WTC11 (cell line): ENCODE results near the gene TRABD2A. TPM values are rescaled to one million over a fixed set of nuclear protein-coding genes. Genes with fewer than 3 reads are reported as not detected.

Source experiments
- ATAC-seq: fragments of 200-7000 bp; cut with Tn5 transposase; 2 replicates; pipeline ENCODE4 v1.10.0; 2021; ENCODE audit warnings: mild to moderate bottlenecking, moderate library complexity
- CTCF ChIA-PET: fragments of 300-600 bp; sonication (Branson Sonifier 250); formaldehyde crosslinking; loops from one replicate; lab custom pipeline; 2021; ENCODE audit warnings: antibody characterized with exemption; lab: Charles Lee
- POLR2A ChIA-PET: fragments of 350-600 bp; sonication (Branson Sonifier 250); formaldehyde crosslinking; loops from one replicate; lab custom pipeline; 2021; ENCODE audit warnings: antibody characterized with exemption; lab: Charles Lee
- DNase-seq: peaks from one replicate; pipeline ENCODE4 v3.0.0; 2021; ENCODE audit warnings: low spot score
- H3K27ac Mint-ChIP-seq: 2 replicates; pipeline ENCODE4 v1.8.0; 2021; ENCODE audit warnings: mixed read lengths
- H3K27me3 Mint-ChIP-seq: 2 replicates; pipeline ENCODE4 v1.8.0; 2021; ENCODE audit warnings: low read depth, mild to moderate bottlenecking, moderate library complexity, mixed read lengths
- H3K36me3 Mint-ChIP-seq: 2 replicates; pipeline ENCODE4 v1.8.0; 2021; ENCODE audit warnings: mixed read lengths
- H3K4me1 Mint-ChIP-seq: 2 replicates; pipeline ENCODE4 v1.8.0; 2022; ENCODE audit warnings: mixed read lengths
- H3K4me3 Mint-ChIP-seq: 2 replicates; pipeline ENCODE4 v1.8.0; 2021; ENCODE audit warnings: mild to moderate bottlenecking, moderate library complexity, mixed read lengths
- H3K9me3 Mint-ChIP-seq: 2 replicates; pipeline ENCODE4 v1.8.0; 2021; ENCODE audit warnings: mixed read lengths
- EMX1 ChIP-seq: fragments of 250-450 bp; sonication (Bioruptor Pico); IDR thresholded peaks from 2 replicates; pipeline ENCODE4 v1.8.0; 2021; ENCODE audit warnings: mild to moderate bottlenecking
- FOXP1 ChIP-seq: sonication (generic); formaldehyde crosslinking; IDR thresholded peaks from 2 replicates; pipeline ENCODE4 v1.8.0; 2022; ENCODE audit warnings: missing genetic modification reagents, mild to moderate bottlenecking, moderate library complexity, borderline replicate concordance
- MYBL2 ChIP-seq: sonication (generic); formaldehyde crosslinking; IDR thresholded peaks from 2 replicates; pipeline ENCODE4 v1.8.1; 2023; ENCODE audit warnings: mild to moderate bottlenecking, moderate library complexity, missing genetic modification reagents
- NR1H2 ChIP-seq: sonication (generic); formaldehyde crosslinking; IDR thresholded peaks from 2 replicates; pipeline ENCODE4 v1.9.0; 2021; ENCODE audit warnings: mild to moderate bottlenecking, moderate library complexity, missing genetic modification reagents
- OVOL2 ChIP-seq: fragments of 250-450 bp; sonication (Bioruptor Pico); IDR thresholded peaks from 2 replicates; pipeline ENCODE4 v1.9.0; 2021; ENCODE audit warnings: mild to moderate bottlenecking, borderline replicate concordance
- total RNA-seq: library from RNA; stranded (reverse); gene quantifications from 3 replicates; pipeline ENCODE4 v1.2.3, GENCODE V29; 2021
- TF ChIP-seq, protein P1 (sequence below): sonication (generic); formaldehyde crosslinking; IDR thresholded peaks from 2 replicates; pipeline ENCODE4 v1.8.0; 2022; ENCODE audit warnings: mild to moderate bottlenecking, missing genetic modification reagents
- TF ChIP-seq, protein P2 (sequence below): sonication (generic); formaldehyde crosslinking; IDR thresholded peaks from 2 replicates; pipeline ENCODE4 v1.8.0; 2022; ENCODE audit warnings: mild to moderate bottlenecking, missing genetic modification reagents
- TF ChIP-seq, protein P3 (sequence below): fragments of 250-450 bp; sonication (Bioruptor Pico); IDR thresholded peaks from 2 replicates; pipeline ENCODE4 v1.9.0; 2021; ENCODE audit warnings: mild to moderate bottlenecking
- TF ChIP-seq, protein P4 (sequence below): sonication (generic); formaldehyde crosslinking; IDR thresholded peaks from 2 replicates; pipeline ENCODE4 v1.8.0; 2023; ENCODE audit warnings: mild to moderate bottlenecking, missing genetic modification reagents
- TF ChIP-seq, protein P5 (sequence below): sonication (generic); formaldehyde crosslinking; IDR thresholded peaks from 2 replicates; pipeline ENCODE4 v1.8.0; 2022; ENCODE audit warnings: mild to moderate bottlenecking, missing genetic modification reagents
- TF ChIP-seq, protein P6 (sequence below): sonication (generic); formaldehyde crosslinking; IDR thresholded peaks from 2 replicates; pipeline ENCODE4 v1.8.1; 2023; ENCODE audit warnings: mild to moderate bottlenecking, missing genetic modification reagents, moderate library complexity

The TRABD2A gene
- total RNA-seq, 1 experiment from 2014 or later = 12.1 TPM

DNA sequence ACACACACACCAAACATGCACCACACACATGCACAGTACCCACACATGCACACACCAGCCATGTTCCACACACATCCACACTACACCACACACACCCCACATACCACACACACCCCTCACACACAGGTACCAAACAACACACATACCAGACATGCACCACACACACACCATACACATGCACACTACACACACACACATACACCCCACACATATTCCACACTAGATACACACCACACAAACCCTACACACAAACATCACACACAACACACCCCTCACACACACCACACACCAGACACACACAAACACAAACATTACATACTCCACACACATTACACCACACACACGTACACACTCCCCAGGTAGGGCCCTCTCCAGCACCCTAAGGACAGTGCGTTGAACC lies 51.2 kb downstream of the TRABD2A start:
- Mint-ChIP-seq H3K27me3 (no peaks in the 10 kb centered on the region), H3K9me3 (no peaks in the 10 kb centered on the region), H3K36me3 (no peaks in the 10 kb centered on the region), H3K4me3 (no peak overlapping the region), H3K4me1 (peaks cover 22% of the 10 kb centered on the region), H3K27ac (no peak overlapping the region)
- ATAC-seq = no peak
- no peak for DNase-seq
- TF ChIP-seq, protein P1, sequence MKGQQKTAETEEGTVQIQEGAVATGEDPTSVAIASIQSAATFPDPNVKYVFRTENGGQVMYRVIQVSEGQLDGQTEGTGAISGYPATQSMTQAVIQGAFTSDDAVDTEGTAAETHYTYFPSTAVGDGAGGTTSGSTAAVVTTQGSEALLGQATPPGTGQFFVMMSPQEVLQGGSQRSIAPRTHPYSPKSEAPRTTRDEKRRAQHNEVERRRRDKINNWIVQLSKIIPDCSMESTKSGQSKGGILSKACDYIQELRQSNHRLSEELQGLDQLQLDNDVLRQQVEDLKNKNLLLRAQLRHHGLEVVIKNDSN (CRISPR knock-in tag) = no peak
- TF ChIP-seq, protein P2, sequence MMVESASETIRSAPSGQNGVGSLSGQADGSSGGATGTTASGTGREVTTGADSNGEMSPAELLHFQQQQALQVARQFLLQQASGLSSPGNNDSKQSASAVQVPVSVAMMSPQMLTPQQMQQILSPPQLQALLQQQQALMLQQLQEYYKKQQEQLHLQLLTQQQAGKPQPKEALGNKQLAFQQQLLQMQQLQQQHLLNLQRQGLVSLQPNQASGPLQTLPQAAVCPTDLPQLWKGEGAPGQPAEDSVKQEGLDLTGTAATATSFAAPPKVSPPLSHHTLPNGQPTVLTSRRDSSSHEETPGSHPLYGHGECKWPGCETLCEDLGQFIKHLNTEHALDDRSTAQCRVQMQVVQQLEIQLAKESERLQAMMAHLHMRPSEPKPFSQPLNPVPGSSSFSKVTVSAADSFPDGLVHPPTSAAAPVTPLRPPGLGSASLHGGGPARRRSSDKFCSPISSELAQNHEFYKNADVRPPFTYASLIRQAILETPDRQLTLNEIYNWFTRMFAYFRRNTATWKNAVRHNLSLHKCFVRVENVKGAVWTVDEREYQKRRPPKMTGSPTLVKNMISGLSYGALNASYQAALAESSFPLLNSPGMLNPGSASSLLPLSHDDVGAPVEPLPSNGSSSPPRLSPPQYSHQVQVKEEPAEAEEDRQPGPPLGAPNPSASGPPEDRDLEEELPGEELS (CRISPR knock-in tag) = no peak
- TF ChIP-seq, protein P3, sequence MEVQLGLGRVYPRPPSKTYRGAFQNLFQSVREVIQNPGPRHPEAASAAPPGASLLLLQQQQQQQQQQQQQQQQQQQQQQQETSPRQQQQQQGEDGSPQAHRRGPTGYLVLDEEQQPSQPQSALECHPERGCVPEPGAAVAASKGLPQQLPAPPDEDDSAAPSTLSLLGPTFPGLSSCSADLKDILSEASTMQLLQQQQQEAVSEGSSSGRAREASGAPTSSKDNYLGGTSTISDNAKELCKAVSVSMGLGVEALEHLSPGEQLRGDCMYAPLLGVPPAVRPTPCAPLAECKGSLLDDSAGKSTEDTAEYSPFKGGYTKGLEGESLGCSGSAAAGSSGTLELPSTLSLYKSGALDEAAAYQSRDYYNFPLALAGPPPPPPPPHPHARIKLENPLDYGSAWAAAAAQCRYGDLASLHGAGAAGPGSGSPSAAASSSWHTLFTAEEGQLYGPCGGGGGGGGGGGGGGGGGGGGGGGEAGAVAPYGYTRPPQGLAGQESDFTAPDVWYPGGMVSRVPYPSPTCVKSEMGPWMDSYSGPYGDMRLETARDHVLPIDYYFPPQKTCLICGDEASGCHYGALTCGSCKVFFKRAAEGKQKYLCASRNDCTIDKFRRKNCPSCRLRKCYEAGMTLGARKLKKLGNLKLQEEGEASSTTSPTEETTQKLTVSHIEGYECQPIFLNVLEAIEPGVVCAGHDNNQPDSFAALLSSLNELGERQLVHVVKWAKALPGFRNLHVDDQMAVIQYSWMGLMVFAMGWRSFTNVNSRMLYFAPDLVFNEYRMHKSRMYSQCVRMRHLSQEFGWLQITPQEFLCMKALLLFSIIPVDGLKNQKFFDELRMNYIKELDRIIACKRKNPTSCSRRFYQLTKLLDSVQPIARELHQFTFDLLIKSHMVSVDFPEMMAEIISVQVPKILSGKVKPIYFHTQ (CRISPR knock-in tag) = no peak
- TF ChIP-seq OVOL2 (CRISPR knock-in tag) = no peak
- ChIA-PET POLR2A (no interaction called here), CTCF (interaction anchor here (1.1 to 4.7 kb wide), 3 partner anchors 28 to 51 kb away, joined by 3 to 27 read pairs (median 8); partner anchors contain the start of gene TRABD2A)

DNA sequence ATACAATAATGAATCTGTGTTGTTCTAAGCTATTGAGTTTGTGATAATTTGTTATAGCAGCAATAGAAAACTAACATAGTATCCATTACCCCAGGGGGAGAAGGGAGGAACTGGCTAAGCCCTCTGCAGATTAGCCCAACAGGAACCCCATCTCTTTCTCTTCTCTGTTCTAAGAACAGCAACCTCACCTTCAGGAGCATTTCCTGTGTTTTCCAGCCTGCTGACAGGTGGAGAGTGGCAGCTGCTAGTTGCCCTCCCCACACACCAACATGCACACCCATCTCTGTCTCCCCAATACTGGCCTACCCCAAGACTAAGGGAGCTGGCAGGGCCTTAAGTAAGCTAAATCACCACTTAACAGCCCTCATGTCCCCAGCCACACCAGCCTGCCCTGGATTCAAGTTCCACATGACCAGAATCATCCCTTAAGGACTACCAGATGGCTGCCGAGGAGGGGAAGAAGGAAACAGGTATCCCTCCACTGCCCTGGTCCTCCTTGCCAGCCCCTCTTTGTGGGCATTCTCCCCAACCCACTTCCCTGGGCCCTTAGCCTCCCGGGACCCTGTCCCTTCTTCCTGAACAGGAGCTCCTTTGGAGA lies 52.8 kb downstream of the TRABD2A start:
- H3K4me1 Mint-ChIP-seq = peaks cover 11% of the 10 kb centered on the region
- DNase-seq (no peak), ATAC-seq (no peak)
- H3K4me3 Mint-ChIP-seq = no peak overlapping the region
- no peaks in the 10 kb centered on the region for H3K27me3 Mint-ChIP-seq
- CTCF ChIA-PET = no interaction called here
- POLR2A ChIA-PET = no interaction called here
- H3K27ac Mint-ChIP-seq = no peak overlapping the region
- no peaks in the 10 kb centered on the region for H3K36me3 Mint-ChIP-seq
- TF ChIP-seq, protein P4, sequence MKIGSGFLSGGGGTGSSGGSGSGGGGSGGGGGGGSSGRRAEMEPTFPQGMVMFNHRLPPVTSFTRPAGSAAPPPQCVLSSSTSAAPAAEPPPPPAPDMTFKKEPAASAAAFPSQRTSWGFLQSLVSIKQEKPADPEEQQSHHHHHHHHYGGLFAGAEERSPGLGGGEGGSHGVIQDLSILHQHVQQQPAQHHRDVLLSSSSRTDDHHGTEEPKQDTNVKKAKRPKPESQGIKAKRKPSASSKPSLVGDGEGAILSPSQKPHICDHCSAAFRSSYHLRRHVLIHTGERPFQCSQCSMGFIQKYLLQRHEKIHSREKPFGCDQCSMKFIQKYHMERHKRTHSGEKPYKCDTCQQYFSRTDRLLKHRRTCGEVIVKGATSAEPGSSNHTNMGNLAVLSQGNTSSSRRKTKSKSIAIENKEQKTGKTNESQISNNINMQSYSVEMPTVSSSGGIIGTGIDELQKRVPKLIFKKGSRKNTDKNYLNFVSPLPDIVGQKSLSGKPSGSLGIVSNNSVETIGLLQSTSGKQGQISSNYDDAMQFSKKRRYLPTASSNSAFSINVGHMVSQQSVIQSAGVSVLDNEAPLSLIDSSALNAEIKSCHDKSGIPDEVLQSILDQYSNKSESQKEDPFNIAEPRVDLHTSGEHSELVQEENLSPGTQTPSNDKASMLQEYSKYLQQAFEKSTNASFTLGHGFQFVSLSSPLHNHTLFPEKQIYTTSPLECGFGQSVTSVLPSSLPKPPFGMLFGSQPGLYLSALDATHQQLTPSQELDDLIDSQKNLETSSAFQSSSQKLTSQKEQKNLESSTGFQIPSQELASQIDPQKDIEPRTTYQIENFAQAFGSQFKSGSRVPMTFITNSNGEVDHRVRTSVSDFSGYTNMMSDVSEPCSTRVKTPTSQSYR (CRISPR knock-in tag) = no peak
- TF ChIP-seq, all 79 proteins: peak for 0
- H3K9me3 Mint-ChIP-seq = no peaks in the 10 kb centered on the region

DNA sequence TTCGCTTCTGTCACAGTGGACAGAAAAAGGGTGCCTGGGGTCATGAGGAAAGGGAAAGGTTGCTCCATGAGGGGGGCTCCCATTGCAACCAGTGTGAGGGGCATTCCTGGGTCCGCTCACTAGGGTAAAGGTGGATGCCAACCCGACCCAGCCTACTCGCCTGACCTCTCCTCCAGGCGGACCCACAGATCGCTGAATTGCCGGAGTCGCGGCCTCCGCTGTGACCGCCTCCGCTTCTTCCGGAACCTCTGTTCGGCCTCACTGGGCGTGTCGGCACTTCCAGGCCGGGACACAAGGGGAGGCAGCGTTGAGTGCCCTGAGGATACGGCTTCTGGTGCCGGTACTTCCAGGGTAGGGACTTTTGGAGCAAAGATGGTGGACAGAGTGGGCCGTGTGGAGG lies 57.1 kb downstream of the TRABD2A start:
- no peak for DNase-seq
- POLR2A ChIA-PET = interaction anchor here (0.6 kb wide), 1 partner anchor 770 kb away, joined by 3 read pairs; no protein-coding TSS in a partner anchor

More for the DNA sequence above, 57.1 kb downstream of the TRABD2A start:
- no peaks in the 10 kb centered on the region for H3K36me3 Mint-ChIP-seq
- H3K4me3 Mint-ChIP-seq = no peak overlapping the region
- no peak overlapping the region for H3K27ac Mint-ChIP-seq
- no peaks in the 10 kb centered on the region for H3K9me3 Mint-ChIP-seq
- CTCF ChIA-PET = interaction anchor here (0.6 kb wide), 1 partner anchor 17 kb away, joined by 4 read pairs; no protein-coding TSS in a partner anchor
- no peaks in the 10 kb centered on the region for H3K27me3 Mint-ChIP-seq
- TF ChIP-seq EMX1 (CRISPR knock-in tag) (no peak), MYBL2 (CRISPR knock-in tag) (no peak), FOXP1 (CRISPR knock-in tag) (no peak), NR1H2 (CRISPR knock-in tag) (no peak)
- TF ChIP-seq, protein P5, sequence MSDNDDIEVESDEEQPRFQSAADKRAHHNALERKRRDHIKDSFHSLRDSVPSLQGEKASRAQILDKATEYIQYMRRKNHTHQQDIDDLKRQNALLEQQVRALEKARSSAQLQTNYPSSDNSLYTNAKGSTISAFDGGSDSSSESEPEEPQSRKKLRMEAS = no peak
- TF ChIP-seq, protein P6, sequence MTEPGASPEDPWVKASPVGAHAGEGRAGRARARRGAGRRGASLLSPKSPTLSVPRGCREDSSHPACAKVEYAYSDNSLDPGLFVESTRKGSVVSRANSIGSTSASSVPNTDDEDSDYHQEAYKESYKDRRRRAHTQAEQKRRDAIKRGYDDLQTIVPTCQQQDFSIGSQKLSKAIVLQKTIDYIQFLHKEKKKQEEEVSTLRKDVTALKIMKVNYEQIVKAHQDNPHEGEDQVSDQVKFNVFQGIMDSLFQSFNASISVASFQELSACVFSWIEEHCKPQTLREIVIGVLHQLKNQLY = no peak
- no peaks in the 10 kb centered on the region for H3K4me1 Mint-ChIP-seq
- peak; percentile 55; the same call in 1 of the 2 replicates for ATAC-seq
